GM12801 (cell line): Measurements from ENCODE around the gene PRR14L.

Source experiments
- CTCF ChIP-seq: IDR thresholded peaks from one replicate; pipeline ENCODE4 v1.5.1; 2011; ENCODE audit warnings: control low read depth; ENCODE audit not compliant: insufficient read length; ENCODE audit errors: extremely low read depth

Gene PRR14L

GRCh38 chr22:31736458-31736857 is 13.5 kb downstream of the PRR14L start:
- no peak for TF ChIP-seq CTCF

- TF ChIP-seq CTCF: no peak
Measured at GRCh38 chr22:31734512-31734911, 15.4 kb downstream of the PRR14L start.

- no peak for TF ChIP-seq CTCF
Measured at GRCh38 chr22:31733580-31734079, 16.3 kb downstream of the PRR14L start.

- TF ChIP-seq CTCF: no peak
Measured at GRCh38 chr22:31732089-31732829, 17.7 kb downstream of the PRR14L start.

- TF ChIP-seq CTCF: no peak
Measured at GRCh38 chr22:31730344-31730711, 19.6 kb downstream of the PRR14L start.

- TF ChIP-seq CTCF: no peak
Measured at GRCh38 chr22:31728857-31729256, 21.1 kb downstream of the PRR14L start.

GRCh38 chr22:31726692-31727091 is 23.2 kb downstream of the PRR14L start:
- no peak for TF ChIP-seq CTCF
